PC-9 (cell line): ENCODE measurements around the gene RXFP1. TPM values are rescaled to one million over a fixed set of nuclear protein-coding genes. Genes with fewer than 3 reads are reported as not detected.

Experiments used
- BruUV-seq: library from RNA; stranded (reverse); fragments of 400-500 nt; replicated peaks from 2 replicates; lab custom pipeline; 2021; lab: Mats Ljungman, UMichigan
- CTCF ChIA-PET: fragments of 300-600 bp; sonication (Branson Sonifier 250); formaldehyde crosslinking; loops from one replicate; lab custom pipeline; 2022; ENCODE audit warnings: antibody characterized with exemption; lab: Charles Lee
- POLR2A ChIA-PET: fragments of 300-600 bp; sonication (Branson Sonifier 250); formaldehyde crosslinking; loops from one replicate; lab custom pipeline; 2022; ENCODE audit warnings: antibody characterized with exemption; ENCODE audit not compliant: unreplicated experiment; lab: Charles Lee
- DNase-seq, 2 experiments: peaks; one replicate each; pipeline versions ENCODE4 v3.0.0 to v3.0.0-alpha.2; 2015 to 2022; ENCODE audit warnings: mixed read lengths in 1 of 2
- H2AFZ ChIP-seq: fragments of 200-600 bp; sonication (generic); 2 replicates; pipeline ENCODE4 v1.8.1; 2017; ENCODE audit warnings: antibody characterized with exemption
- H3F3A ChIP-seq: fragments of 200-600 bp; sonication (generic); 2 replicates; pipeline ENCODE4 v1.8.1; 2017; ENCODE audit warnings: antibody characterized with exemption, mild to moderate bottlenecking, low read depth; ENCODE audit not compliant: insufficient read depth
- H3K27ac ChIP-seq: fragments of 200-600 bp; sonication (generic); 2 replicates; pipeline ENCODE4 v1.6.1; 2016; ENCODE audit warnings: mixed run types
- H3K27me3 ChIP-seq: fragments of 200-600 bp; sonication (generic); 2 replicates; pipeline ENCODE4 v1.6.1; 2016; ENCODE audit warnings: low read depth, mixed run types; ENCODE audit not compliant: insufficient read depth
- H3K36me3 ChIP-seq: fragments of 200-600 bp; sonication (generic); 2 replicates; pipeline ENCODE4 v1.6.1; 2016; ENCODE audit warnings: low read depth, mixed run types
- H3K4me1 ChIP-seq: fragments of 200-600 bp; sonication (generic); replicated peaks from 2 replicates; pipeline ENCODE4 v1.6.1; 2016; ENCODE audit warnings: mixed run types; ENCODE audit not compliant: insufficient read depth
- H3K4me2 ChIP-seq: fragments of 200-600 bp; sonication (generic); 2 replicates; pipeline ENCODE4 v1.6.1; 2017; ENCODE audit warnings: mixed run types
- H3K4me3 ChIP-seq: fragments of 200-600 bp; sonication (generic); 2 replicates; pipeline ENCODE4 v1.6.1; 2016; ENCODE audit warnings: mixed run types
- H3K79me2 ChIP-seq: fragments of 200-600 bp; sonication (generic); 2 replicates; pipeline ENCODE4 v1.6.1; 2017; ENCODE audit warnings: low read depth, mixed run types
- H3K9me2 ChIP-seq: fragments of 200-600 bp; sonication (generic); 2 replicates; pipeline ENCODE4 v1.8.1; 2017; ENCODE audit warnings: mild to moderate bottlenecking; ENCODE audit not compliant: insufficient read depth
- H3K9me3 ChIP-seq: fragments of 200-600 bp; sonication (generic); 2 replicates; pipeline ENCODE4 v1.8.1; 2016; ENCODE audit warnings: low read depth; ENCODE audit not compliant: insufficient read depth
- H4K20me1 ChIP-seq: fragments of 200-600 bp; sonication (generic); 2 replicates; pipeline ENCODE4 v1.8.1; 2017; ENCODE audit not compliant: insufficient read depth
- CTCF ChIP-seq: fragments of 200-600 bp; sonication (generic); conservative IDR thresholded peaks from 2 replicates; pipeline ENCODE4 v1.6.1; 2017; ENCODE audit warnings: mixed run types, antibody characterized with exemption, mild to moderate bottlenecking, moderate library complexity
- EZH2 ChIP-seq: fragments of 200-600 bp; sonication (generic); IDR thresholded peaks from 2 replicates; pipeline ENCODE4 v1.8.0; 2017; ENCODE audit warnings: antibody characterized with exemption, low read depth
- intact Hi-C: fragments of 100-400 bp; cut with micrococcal nuclease; formaldehyde crosslinking; loops from one replicate; pipeline ENCODE4 v1.10.0; 2022; ENCODE audit not compliant: unreplicated experiment
- total RNA-seq: library from RNA; stranded (reverse); gene quantifications from 2 replicates; pipeline ENCODE4 v1.2.3, GENCODE V29; 2021

RXFP1 gene
- total RNA-seq, 1 experiment from 2014 or later = not detected

DNA sequence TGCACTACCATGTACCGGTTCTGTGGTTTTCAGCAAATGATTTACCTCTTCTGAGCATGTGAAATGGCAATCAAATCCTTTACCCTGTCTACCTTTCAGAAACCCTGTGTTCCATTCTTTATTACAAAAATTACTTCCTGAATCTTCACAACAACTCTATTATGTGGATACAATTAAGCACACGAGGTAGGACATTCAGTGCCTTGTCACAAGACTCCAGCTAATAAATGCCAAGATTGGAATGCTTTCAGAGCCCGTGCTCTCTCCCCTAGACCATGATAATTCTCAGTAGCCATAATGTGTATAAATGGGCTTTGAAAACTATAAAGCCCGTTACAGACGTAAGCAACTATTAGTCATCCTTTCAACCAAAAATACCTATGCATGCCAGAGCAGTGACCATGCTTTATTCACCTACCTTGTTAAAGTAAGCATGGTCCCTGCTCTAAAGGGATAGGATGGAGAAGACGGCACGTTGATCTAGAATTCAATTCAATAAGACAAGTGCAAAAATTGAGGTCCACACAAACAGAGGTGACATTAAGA lies 2.4 kb downstream of the RXFP1 start:
- no peak for TF ChIP-seq CTCF
- no peak for TF ChIP-seq EZH2
- POLR2A ChIA-PET = no interaction called here

DNA sequence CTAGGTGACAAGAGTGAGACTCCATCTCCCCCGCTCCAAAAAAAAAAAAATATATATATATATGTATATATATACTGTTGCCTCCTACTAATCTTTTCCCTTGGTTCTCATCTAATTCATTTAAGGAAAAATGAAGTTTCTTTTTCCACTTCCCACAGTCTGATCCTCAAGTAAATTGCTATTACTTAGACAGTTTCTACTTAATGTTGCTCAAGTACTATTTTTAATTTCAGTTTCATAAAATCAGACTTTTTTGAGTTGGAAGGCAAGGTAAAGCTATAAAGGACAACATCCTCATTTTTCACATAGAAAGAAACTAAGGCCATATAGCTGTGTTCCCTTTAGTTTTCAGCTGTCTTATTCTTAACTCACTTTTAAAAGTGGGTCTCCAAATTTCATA lies 5.8 kb downstream of the RXFP1 start:
- no peak for TF ChIP-seq EZH2
- TF ChIP-seq CTCF = no peak
- H3K27me3 ChIP-seq = no peaks in the 10 kb centered on the region
- intact Hi-C loops = no loop called here
- H3K79me2 ChIP-seq = no peaks in the 10 kb centered on the region
- H3K9me3 ChIP-seq = no peaks in the 10 kb centered on the region
- no peaks in the 10 kb centered on the region for H3K4me1 ChIP-seq
- no TSS peak for BruUV-seq
- ChIA-PET POLR2A (no interaction called here), CTCF (no interaction called here)
- H3K9me2 ChIP-seq = no peaks in the 10 kb centered on the region
- no peak overlapping the region for H3K4me2 ChIP-seq
- H3K36me3 ChIP-seq = no peaks in the 10 kb centered on the region
- no peak for DNase-seq
- no peaks in the 10 kb centered on the region for H4K20me1 ChIP-seq
- no peak overlapping the region for H3K4me3 ChIP-seq
- no peak overlapping the region for H2AFZ ChIP-seq
- no peak overlapping the region for H3K27ac ChIP-seq
- H3F3A ChIP-seq = no peaks in the 10 kb centered on the region

More for the DNA sequence above, 2.4 kb downstream of the RXFP1 start:
- Histone ChIP-seq H3K9me2 (no peaks in the 10 kb centered on the region), H3K4me3 (no peak overlapping the region), H2AFZ (no peak overlapping the region), H3K27me3 (no peaks in the 10 kb centered on the region), H3K4me2 (no peak overlapping the region), H3K27ac (no peak overlapping the region), H3K36me3 (no peaks in the 10 kb centered on the region), H3K4me1 (no peaks in the 10 kb centered on the region), H3K9me3 (no peaks in the 10 kb centered on the region), H4K20me1 (no peaks in the 10 kb centered on the region), H3K79me2 (no peaks in the 10 kb centered on the region), H3F3A (no peaks in the 10 kb centered on the region)
- CTCF ChIA-PET = no interaction called here
- intact Hi-C loops = no loop called here
- no TSS peak for BruUV-seq
- no peak for DNase-seq

DNA sequence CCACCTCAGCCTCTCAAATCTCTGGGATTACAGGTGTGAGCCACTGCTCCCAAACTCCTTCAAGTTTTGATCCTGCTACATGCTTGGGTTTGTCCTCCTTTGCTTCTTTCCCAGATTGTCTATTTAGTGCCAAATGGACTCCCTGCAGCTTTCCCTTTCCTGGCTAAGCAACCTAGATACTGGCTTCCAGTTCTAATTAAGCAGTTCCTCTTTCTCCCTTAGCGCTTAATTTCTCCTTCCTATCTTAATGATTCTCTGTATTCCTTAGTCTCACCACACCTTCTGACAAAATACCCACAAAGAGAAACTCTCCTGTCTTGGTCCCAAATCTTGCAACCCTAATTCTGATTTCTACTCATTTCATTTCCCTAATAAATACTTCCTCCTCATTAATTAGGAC lies 7.8 kb downstream of the RXFP1 start:
- no peak overlapping the region for H3K27ac ChIP-seq
- ChIA-PET POLR2A (no interaction called here), CTCF (no interaction called here)
- H2AFZ ChIP-seq = no peak overlapping the region
- TF ChIP-seq CTCF = no peak
- no peak for TF ChIP-seq EZH2
- no peak overlapping the region for H3K4me2 ChIP-seq
- H3K36me3 ChIP-seq = no peaks in the 10 kb centered on the region
- no peaks in the 10 kb centered on the region for H3K4me1 ChIP-seq
- no peaks in the 10 kb centered on the region for H3F3A ChIP-seq
- no peak for DNase-seq
- BruUV-seq = no TSS peak
- no peaks in the 10 kb centered on the region for H4K20me1 ChIP-seq
- intact Hi-C loops = no loop called here
- H3K9me3 ChIP-seq = no peaks in the 10 kb centered on the region
- no peaks in the 10 kb centered on the region for H3K79me2 ChIP-seq
- no peak overlapping the region for H3K4me3 ChIP-seq
- H3K9me2 ChIP-seq = no peaks in the 10 kb centered on the region
- no peaks in the 10 kb centered on the region for H3K27me3 ChIP-seq
